MV-4-11 (cell line): Measurements from ENCODE around the gene C1QTNF8.

Experiments
- DNase-seq: peaks from one replicate; lab custom pipeline; 2025; lab: John Stamatoyannopoulos, UW

The C1QTNF8 gene

DNA sequence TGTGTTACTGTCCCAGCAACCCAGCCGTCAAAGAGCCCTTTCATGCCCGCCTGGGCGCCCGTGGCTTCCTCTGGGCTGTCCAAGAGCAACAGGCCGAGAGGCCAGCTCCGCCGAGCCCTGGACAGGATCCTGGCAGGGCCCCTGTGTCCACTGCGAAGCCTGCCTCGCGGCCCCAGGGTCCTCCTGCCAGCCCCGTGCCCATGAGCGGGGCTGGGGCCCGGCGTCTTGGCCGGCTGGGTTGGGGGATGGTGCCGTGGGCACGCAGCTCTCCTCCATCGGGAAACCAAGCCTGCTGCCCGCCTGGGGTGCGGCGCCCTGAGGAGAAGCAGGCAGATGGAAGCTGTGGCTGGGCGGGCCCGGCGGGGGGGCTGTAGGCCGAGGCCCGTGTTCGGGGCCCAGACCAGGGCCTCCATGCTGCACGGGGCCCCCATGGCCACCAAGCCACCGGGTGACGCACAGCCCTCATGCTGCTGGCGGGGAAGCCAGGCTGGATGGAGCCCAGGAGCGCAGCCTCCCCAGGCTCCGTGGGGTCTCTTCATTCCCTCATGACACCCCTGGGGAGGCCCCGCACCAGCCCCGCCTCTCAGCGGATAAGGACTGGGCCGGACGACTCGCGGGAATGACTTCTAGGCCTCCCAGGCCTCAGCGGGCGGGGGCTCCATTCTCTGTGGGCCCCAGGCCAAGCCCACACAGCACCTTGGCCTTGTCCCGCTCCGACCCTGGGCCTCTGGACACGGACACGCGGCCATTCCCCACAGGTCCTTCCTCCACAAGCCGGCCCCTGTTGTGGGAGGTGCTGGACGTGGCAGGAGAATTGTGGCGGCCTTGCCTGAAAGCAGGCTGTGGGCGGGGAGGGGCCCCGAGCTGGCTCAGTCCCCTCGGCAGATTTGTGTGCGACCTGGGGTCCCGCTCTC lies at the start of gene C1QTNF8:
Gene C1QTNF8, minus strand, starts transcription at position 76 of the 914 bp plus-strand sequence. CDS start 1,322 bp downstream, outside the sequence.
- no peak for DNase-seq

DNA sequence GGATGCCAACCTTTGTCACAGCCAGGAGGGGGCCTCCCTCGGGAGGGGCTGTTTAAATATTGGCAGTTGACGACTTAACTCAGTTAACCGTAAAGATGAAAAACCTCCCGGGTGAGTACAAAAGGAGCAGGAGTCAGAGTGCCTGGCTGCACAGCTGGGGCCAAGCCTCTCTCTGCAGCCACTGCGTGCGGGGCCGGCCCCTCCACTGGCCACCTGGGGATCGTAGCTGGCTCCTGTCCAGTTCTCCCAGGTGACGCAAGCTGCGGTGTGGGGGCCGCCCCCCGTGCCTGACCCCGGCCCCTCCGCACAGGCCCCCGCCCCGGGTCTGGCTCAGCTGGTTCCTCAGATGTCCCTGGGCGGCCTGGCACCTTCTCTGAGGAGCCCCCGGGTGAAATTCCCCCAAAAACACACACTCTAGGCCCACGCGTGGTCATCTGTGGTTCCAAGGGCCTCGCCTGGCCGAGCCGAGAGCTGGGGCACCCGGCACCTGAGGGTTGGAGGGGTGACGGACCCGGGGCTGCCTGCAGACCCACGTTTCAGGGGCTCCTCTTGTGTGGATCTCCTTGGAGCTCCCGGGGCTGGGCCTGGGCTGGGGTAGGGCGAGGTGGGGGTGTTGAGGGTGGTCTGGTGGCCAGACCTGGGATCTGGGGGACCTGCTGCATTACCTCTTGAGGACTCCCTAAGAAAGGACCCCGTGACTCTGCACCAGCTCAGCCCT lies 49.5 kb upstream of the C1QTNF8 start:
- no peak for DNase-seq

GRCh38 chr16:1144476-1145382 lies 48.7 kb upstream of the C1QTNF8 start:
- no peak for DNase-seq

- DNase-seq = no peak
These were observed 47.9 kb upstream of the C1QTNF8 start for GRCh38 chr16:1143761-1144450.

- no peak for DNase-seq
These were observed 46.9 kb upstream of the C1QTNF8 start for GRCh38 chr16:1142911-1143310.

- DNase-seq = no peak
These were observed 45.7 kb upstream of the C1QTNF8 start for GRCh38 chr16:1141716-1142115.

- no peak for DNase-seq
These were observed 45.1 kb upstream of the C1QTNF8 start for GRCh38 chr16:1141191-1141590.

- no peak for DNase-seq
These were observed 44.6 kb upstream of the C1QTNF8 start for GRCh38 chr16:1140582-1141162.

GRCh38 chr16:1137604-1138003 lies 41.6 kb upstream of the C1QTNF8 start:
- no peak for DNase-seq

- no peak for DNase-seq
These were observed 39.4 kb upstream of the C1QTNF8 start for GRCh38 chr16:1135459-1135825.

GRCh38 chr16:1134776-1135458 lies 38.9 kb upstream of the C1QTNF8 start:
- DNase-seq = no peak

DNA sequence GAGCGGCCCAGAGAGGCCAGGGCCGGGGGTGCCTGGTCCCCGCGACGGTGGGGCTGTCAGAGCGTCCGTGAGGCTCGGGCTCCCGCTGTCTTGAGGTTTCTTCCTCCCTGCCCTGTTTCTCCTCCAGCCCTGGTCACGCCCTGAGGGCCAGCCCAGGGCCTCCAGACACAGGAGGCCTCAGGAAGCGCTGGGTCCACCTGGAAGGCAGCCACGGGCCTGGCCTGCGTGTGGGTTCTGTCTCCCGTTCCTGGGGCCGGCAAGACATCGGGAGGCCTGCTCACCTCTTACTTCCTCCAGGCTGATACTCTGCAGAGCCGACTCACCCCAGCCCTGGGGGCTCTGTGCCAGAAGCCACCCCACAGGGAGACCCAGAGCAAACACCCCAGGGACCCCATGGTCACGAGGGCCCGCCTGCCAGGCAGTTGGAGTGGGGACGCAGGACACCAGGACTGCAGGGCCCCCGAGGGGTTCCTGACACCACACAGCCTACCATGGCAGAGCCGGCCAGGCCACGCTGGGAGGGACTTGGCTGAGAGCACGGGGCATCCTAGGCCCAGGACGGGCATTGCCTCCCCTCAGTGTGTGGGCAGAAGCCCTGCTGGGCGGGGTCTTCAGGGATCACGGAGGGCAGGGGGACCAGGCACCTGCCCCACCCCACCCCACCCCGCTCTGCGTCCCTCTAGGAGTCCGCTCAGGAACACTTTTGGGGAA lies 37.9 kb upstream of the C1QTNF8 start:
- no peak for DNase-seq

GRCh38 chr16:1133271-1133670 lies 37.2 kb upstream of the C1QTNF8 start:
- no peak for DNase-seq

DNA sequence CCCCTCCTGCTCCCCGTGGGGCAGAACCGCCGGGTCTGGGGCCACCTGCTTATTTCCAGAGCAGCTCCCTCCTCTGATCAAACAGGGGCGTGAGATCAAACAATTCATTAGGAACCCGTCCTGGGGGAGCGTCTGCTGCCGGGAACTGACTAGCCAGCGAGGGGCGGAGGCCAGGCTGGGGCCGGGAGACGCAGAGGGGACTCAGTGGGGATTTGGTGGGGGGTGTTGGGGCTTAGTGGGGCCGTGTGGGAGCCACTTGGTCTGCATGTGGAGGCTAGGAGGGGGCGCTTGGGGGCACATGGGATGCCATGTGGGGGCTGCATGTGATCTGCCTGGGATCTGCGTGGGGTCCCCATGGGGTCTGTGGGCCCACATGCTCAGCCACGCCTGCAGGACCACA lies 36.4 kb upstream of the C1QTNF8 start:
- DNase-seq = no peak

DNA sequence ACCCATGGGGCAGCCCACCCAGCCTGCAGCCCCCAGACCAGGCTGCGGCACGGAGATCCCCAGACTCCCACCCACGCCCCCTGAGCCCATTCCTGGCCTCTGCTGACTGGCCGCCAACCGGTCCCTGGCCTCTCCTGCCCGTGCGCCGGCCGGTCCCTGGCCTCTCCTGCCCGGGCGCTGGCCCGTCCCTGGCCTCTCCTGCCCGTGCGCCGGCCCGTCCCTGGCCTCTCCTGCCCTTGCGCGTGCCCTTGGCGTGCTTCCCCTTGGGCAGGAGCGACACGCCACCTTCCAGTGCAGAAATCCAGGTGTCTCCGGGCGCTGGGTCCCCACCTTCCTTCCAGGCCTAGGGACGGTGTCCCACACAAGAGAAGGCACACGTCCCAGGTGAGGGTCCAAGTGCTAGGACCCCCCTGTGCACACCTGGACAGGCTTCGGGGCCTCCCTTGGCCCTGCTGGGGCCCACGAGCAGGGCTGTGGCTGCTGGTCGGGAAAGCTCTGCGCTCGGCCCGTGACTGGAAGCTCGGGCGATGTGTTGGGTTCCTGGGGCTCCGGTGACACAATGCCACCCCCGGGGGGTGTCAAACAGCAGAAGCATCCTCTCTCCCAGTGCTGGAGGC lies 35.4 kb upstream of the C1QTNF8 start:
- DNase-seq = no peak

DNA sequence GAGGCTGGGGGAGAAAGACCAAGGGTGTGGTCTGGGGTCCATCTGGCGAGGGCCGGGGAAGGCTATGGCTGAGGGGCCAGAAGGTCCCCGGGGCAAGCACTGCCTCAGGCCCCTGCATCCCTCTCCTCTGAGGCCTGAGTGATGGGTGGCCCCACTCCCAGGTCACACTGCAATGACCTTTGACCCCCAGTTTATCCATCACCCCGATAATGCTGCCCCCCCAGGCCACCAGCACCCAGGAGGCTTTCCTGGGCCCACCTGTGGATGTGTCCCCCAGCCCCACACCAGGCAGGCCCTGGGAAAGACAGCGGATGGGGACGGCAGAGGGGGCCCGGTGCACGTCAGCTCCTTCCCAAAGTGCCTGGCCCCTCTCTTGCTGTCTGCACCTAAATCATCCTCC lies 34.3 kb upstream of the C1QTNF8 start:
- DNase-seq = no peak

DNA sequence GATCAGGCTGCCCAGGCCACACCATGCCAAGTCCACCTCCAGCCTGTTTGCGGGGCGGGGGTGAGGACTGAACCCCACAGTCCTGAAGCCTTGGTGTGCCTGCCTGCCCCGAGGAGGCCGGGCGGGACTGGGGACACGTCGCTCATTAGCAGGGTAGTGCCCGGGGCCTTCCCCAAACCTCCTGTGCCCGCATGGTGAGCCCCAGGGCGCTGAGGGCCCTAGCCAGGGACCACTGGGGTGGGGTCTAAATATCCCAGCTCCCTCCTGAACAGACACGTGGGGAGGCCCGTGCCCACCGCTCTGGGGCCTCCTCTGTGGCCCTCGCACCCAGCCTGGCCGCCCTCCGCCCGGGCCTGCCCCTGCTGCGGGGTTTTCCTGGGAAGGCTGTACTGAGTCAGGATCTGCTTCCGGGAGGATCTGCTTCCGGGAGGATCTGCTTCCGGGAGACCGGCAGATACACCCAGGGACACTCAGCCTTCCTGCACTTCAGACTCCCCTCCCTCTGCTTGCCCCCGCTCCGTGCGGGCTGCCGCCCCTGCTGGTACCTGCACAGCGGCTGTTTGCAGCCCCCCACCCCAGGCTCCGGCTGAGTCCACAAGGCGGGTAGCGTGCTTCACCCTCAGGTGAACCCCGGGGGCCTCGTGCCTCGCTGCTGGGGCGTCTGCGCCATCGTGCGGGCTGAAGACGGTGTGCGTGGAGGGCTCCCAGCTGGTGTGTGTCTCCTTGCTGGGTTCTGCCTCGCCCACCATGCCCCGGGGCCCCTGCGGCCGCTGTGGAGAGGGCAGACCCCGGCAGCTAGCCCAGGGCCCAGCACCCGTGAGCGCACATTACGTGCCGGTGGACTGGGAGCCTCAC lies 33.3 kb upstream of the C1QTNF8 start:
- DNase-seq = no peak

- DNase-seq = no peak
These were observed 32.1 kb upstream of the C1QTNF8 start for GRCh38 chr16:1127971-1128715.
